Measurements from ENCODE around the gene DBI.
"Not testable (repeated sequence)": the region's sequence is repeated elsewhere in the genome, so short reads cannot be mapped to it uniquely, and the experiment has no call there.

The DBI gene

DNA sequence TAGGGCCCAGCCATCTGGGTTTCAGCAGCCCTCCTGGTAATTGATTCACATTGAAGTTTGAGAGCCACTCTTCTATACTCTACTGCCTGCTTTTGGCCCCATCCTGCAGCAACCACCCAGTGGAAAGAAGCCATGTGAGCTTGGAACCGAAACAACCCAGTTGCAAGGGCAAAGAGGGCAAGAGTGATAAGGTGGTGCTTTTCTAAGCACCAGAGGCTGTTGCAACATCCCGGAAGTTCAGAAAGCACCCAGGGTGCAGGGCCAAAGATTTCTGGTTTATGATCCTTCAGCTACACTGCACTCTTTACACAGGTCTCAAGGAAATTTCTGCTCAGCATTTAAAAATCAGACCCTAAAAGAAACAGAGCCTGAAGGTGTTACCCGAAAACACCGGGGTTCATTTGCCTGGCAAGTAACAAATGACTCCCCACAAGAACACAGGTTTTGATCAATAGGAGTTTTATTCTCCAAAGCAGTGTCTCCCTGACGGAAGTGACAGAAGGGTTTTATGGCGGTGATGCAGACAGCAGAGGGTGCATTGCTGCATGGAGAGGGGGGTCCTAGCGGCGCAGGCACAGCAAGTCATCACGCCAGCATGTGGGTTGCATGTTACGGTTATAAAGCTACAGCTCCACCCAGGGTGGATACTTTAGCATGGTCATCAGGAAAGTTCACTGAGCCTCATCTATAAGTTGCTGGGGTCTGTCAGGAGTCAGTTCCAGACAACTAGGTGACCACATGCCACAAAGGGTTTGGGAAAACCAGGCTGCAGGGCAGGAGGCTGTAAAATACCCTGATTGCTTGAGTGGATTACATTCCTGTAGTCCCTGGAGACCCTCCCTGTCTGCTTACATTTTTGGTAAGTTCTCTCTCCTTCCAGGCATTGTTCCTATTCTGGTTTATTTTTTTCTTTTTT lies 36.1 kb downstream of the DBI start:
- no peak for DNase-seq

- DNase-seq = not testable (repeated sequence)
Measured at GRCh38 chr2:119403618-119404017, 36.8 kb downstream of the DBI start.

GRCh38 chr2:119405151-119405550 lies 38.4 kb downstream of the DBI start:
- DNase-seq = no peak

- peak; percentile 9 for DNase-seq
Measured at GRCh38 chr2:119407430-119408220, 40.8 kb downstream of the DBI start.

GRCh38 chr2:119408221-119408619 lies 41.4 kb downstream of the DBI start:
- no peak for DNase-seq

- no peak for DNase-seq
Measured at GRCh38 chr2:119409506-119409905, 42.7 kb downstream of the DBI start.

- no peak for DNase-seq
Measured at GRCh38 chr2:119414894-119415293, 48.1 kb downstream of the DBI start.

- DNase-seq = no peak
Measured at GRCh38 chr2:119415630-119416029, 48.9 kb downstream of the DBI start.

DNA sequence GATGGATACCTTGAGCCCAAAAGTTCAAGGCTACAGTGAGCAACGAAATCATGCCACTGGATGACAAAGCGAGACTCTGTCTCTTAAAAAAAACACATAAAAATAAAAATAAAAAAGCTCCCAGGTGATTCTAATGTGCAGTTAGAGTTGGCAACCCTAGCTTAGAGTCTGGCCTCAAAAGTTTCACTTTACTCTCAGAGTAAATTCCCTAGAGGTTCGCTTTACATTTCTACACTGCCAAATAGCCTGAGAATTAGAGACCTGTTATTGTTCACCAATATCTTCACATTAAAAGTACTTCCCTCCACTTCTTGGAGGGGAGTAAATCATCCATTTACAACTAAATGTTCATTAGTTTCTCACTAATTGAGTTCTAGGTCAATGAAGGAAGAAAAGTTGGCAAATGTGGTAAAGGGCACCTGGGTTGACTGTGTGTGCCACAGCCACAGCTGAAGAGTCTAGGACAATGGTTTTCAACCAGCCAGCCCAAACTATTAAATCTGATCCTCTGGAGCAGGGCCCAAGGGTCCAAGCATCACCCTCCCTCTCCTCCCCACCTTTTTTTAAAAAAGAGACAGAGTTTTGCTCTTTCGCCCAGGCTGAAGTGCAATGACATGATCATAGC lies 49.6 kb downstream of the DBI start:
- DNase-seq = no peak

DNA sequence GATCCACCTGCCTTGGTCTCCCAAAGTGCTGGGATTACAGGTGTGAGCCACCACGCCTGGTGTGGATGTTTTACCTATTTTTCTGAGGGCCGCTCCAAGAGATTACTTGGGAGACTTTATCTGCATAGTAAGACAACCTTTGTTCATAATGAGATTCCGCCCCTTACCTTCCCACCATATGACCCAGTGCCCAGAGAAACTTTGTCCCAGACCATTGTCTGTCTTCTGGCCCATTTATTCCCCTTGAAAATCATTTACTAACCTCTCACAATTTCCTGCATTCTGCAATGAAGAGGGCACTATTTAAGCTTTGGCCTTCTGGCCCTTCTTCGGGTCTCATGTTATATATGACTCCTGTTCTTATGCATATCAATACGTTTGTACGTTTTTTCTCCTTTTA lies 51.1 kb downstream of the DBI start:
- DNase-seq = no peak

DNA sequence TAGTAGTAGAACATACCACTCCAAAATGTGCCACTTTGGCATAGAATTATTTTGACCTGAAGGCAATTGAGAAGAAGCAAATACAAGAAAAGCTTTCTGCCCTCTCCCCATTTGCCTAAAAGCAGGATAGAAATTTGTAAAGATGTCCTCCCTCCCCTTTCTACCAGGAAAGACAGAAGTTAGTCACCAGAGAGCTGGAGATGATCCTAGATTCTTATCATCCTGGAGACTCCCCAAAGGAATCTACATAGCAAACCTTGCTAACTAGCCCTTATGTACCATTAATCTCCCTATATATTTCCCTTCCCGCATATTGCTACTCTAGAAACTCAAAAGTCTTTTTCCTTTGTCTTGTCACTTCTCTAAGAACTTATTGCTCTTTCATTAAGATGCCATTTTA lies 52.3 kb downstream of the DBI start:
- DNase-seq = no peak

- no peak for DNase-seq
Measured at GRCh38 chr2:119419803-119420508, 53.2 kb downstream of the DBI start.

- DNase-seq = no peak
Measured at GRCh38 chr2:119421304-119421703, 54.5 kb downstream of the DBI start.

DNA sequence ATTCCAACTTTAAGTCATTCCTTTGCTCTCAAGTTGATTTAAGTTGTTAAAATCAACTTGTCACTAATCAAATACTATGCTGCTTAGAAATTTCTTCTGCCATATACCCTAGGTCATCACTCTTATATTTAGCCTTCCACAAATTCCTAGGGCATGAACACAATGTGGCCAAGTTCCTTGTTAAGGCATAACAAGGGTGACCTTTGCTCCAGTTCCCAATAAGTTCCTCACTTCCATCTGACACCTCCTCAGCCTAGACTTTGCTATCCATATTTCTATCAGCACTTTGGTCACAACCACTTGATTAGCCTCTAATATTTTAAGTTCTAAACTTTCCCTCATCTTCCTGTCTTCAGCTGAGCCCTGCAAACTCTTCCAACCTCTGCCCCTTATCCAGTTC lies 55.0 kb downstream of the DBI start:
- DNase-seq = no peak

Data from activated T-cell treated with anti-CD3 and anti-CD28 coated beads for 4 hours (primary cell).